HG02610 (cell line): ENCODE measurements around the gene SIRT7.

ENCODE experiments used
- ATAC-seq: cut with Tn5 transposase; IDR thresholded peaks from one replicate; pipeline ENCODE4 v1.9.1; 2021; ENCODE audit warnings: mild to moderate bottlenecking, moderate library complexity; ENCODE audit not compliant: unreplicated experiment

The SIRT7 gene

DNA sequence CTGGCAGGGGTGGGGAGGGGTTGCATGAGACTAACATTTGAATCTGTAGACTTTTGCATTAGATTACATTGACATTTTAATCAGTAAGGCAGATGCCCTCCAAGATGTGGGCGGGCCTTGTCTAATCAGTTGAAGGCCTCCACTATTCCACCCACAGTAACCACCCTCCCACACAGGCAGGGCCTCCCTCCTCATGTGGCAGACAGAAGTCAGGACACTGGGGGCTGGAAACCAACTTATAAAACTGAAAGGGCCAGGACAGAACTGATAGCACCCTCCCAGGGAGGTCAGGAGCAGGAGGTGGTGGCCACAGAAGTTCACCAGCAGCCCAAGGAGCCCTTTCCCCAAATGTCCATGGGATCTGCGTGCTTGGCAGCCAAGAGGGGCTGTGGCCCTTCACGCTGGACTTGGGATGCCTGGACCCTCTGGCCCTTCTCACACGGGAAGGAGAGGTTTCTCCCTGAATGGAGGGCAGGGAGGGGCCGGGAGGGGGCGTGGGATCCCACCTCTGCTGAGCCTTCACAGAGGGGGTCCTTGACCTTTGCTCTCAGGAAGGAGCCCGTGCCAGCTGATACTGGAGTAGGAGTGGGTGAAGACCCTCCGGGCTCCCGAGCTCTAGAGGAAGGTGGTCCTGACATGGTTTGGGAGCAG, 14.5 kb upstream of the SIRT7 start:
- no peak for ATAC-seq

DNA sequence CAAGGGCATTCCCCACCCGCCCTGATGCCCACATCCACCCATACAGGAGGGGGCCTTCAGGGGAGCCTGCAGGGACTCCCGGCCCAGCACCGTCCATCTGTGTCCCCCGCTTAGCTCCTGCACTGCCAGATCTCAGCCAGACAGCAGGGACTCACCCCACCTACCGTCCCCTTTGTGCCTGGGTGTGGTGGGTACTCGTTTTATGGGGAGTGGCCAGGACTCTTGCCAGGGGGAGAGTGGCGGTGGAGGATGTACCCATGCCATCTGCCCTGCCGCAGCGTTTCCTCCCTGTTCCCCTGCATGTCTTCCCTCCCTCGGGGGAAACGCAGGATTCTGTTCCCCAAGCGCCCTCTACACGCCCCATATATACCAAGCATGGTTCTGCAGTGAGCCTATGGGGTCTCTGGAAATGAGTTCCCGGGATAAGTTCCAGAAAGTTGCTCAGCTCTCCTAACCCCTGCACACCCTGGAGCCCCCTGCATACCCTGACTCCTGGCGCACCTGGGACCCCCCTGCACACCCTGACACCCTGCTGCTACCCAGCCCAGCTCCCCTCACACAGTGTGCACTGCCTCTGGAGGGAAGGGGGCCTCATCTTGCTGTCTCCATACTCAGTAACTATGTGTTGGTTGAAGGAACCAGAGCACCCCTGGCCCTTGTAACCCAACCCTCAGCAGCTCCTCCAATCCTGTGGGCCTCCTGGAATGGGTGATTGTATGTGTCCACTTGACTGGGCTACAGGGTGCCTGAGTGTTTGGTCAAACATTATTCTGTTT, 13.8 kb upstream of the SIRT7 start:
- no peak for ATAC-seq

DNA sequence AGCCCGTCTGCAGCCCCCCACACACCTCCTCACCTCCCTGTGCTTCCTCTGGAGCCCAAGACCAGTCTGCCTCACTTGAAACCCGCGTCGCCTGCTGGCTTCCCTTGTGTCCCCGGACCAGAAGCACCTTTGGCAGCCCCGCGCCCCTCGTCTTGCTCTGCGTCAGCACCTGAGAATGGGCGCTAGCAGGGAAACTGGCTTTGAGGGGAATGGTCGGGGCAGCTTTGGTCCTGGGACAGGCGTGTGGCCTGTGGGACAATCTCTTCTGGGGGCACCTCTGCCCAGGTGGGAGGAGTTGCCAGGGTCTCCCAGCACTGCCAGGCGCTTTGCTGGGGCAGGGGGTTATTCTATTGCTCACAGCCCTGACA, 13.2 kb upstream of the SIRT7 start:
- ATAC-seq, result no peak

DNA sequence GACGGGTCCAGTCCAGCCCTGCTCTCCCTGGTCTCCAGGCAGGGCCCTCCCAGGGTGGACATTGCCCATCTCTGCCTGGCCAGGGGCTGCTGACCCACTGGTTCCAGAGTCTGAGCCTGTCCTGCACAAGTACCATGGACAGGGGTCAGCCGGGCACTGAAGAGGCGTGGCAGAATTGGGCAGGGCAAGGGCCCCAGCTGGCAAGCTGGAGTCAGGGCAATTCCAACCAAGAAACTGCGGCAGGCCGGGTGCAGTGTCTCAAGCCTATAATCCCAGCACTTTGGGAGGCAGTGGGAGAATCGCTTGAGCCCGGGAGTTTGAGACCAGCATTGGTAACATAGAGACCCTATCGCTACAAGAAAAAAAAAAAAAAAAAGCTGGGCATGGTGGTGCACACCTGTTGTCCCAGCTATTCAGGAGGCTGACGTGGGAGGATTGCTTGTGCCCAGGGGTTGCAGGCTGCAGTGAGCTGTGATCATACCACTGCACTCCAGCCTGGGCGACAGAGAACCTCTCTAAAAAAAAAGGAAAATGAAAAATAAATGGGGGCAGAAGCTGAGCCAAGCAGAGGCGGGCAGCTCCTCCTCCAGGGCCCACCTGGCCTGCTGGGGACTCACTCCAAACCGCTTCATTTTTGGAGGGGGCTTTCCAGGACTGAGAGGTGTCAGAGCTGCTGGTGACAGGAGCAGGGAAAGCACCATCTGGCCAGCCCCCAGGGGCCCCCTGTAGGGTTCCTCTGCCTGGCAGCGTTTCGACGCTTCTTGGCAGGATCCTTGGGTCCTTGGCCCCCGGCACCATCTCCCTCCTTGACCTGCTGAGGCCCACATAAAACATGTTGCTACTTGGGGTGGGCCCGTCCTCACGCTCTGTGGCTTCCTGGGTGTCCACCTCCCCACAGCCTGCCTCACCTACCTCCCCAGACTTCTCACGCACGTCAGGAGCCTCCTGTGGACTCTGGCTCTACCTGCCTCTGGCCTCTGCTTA, 12.5 kb upstream of the SIRT7 start:
- ATAC-seq, result no peak

DNA sequence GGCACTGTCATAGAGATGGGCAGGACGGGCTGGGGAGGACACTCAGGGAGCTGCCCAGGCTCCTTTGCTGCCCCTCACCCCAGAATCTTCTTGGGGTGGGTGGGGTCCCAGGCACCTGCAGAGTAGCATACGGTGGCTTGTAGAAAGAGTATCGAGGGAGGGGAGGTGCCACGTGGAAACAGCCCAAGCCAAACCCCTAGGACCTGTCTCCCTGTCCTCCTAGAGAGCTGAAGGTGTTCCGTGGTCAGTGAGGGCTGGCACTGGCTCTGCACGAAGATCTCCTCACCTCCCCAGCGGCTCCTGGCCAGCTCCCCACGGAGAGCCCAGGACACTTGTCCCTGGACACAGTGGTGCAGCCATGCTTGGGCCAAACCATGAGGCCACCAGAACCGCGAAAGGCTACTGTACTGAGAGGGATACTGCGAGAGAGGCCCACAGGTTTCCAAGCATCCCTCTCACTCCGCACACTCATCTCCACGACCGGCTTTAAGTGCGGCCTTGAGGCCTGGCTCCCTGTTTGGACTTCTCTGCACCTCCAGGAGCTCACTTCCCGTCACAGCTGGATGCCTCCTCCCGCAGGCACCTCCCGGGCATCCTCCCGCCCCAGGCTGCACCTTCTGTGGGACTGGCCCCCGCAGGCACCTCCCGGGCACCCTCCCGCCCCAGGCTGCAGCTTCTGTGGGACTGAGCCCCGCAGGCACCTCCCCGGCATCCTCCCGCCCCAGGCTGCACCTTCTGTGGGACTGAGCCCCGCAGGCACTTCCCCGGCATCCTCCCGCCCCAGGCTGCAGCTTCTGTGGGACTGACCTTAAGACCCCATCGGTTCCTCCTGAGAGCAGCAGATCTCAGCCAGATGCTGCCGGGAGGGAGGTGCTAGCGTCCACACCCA, 11.5 kb upstream of the SIRT7 start:
- no peak for ATAC-seq

DNA sequence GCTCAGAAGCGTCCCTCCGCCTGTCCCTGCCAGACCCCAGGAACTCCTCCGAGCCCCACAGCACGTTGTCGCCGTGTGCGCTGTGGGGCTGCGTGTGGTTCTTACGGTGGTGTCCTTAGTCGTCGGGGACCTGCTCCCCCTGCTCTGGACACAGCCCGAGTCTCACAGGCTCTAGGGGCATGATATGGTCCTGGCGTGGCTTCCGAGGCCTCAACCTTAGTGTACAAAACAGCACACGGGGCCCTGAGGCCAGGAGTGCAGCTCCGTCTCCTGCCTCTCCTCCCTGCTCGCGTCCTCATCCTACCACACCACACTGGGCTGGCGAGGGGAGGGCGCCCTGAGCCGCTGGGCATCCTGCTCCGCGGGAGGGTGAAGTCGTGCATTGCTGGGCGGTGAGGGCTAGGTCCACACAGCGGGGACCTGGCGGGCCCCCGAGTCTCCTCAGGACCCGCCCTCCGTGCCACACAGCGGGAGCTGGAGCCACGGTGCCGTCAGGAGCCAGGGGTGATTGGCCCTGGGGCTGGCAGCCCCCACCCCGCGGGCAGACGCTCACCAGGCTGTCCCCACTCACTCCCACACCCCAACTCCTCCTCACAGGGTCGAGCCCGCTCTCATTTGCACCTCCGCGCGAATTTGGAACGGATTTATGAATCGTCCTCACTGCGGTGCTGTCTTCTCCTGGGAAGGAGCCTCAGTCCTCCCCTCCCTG, 10.7 kb upstream of the SIRT7 start:
- ATAC-seq, result no peak

DNA sequence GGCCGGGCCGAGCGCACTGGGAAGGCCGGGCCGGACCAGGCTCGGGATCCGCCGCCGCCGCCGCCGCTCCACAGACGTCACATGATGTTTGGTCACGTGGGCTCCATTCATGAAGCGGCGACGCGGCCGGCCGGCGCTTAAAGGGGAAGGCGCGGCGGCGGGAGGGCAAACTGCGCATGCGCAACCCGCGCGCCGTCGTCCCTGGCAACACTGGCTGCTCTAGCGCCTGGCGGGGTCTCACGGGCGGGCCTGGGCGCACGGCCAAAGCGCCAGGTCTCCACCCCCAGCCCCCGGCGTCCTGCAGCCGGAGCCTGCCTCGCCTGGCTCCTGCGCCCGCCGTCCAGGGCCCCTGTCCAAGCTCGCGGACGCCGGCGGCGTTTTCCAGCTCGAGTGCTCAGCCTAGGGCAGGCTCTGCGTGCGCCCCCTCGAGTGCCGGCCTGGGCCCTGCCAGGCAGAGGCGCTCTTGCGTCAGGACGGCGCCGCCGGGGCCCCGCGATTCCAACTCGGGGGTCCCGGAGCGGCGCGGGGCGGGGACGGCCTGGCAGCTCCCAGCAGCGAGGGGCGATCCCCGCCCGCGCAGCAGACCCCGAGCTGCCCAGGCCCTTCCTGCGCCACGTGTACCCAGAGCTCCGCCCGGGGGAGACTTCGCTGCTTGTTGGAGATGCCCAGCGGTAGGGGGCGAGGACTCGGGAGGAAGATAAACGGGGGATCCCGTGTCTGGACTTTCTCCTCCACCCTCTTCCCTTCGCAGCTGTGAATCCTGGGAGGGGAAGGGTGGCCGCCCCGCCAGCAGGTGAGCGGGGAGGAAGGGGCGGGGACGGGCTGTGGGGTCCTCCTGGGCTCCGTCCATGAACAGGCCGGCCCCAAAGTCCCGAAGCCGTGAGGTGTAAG, 9.9 kb upstream of the SIRT7 start, which contains the start of gene MAFG:
Gene MAFG (minus strand): TSS at position 83 of the 891 bp plus-strand sequence. CDS start 4,550 bp downstream, outside the sequence.
- ATAC-seq, result peak; percentile 54

DNA sequence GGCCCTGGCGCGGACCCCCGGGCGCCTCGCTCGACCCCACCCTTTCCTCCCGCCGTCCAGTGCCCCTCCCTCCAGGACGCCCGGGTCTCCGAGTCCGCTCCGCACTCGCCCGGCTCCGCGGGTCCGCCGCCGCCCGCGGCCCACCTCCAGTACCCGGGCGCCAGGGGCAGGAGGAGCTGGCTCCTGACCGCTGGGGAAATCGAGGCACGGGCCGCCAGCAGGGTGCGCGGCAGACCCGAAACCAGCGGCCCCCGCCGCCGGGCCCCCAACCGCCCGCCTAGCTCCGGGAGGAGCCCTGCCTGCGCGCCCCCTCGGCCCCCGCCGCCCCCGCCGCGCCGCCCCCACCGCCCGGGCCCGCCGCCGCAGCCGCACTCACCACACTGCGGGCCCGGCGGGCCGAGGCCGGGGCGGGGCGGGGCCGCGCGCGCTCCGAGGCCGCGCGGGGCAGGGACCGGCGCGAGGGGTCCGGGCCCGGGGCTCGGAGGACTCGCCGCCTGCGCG, 9.2 kb upstream of the SIRT7 start:
- ATAC-seq, result no peak

DNA sequence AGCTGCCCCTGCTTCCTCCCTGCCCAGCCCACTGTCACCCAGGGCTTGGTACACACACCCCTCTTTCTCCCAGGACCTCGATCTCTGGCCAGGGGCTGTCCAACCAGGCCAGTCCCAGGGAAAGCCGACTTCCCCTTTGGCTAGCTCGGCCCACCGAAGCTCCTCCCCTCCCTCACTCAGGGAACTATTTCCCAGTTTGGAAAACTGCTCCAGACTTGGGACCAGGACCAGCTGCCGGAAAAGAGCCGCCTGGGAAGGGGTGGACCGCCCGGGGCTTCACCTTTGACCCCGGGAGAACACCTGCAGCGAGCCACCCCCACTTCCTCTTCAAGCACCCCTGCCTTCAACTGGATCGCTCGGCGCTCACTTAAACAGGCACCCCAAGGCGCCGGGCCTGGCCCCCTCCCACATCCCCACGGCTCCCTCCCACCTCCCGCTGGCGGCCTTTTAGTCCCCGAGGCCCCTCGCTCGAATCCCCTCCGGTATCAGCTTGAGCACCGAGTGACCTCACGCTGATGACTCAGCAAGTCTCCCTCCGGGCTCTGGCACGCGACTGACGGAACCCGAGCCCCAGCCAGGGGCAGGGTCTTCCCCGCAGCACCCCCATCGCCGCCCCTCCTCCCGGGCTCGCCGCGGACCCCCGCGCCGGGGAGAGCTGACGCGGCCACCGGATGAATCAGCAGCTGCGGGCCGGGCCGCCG, 8.6 kb upstream of the SIRT7 start:
- ATAC-seq, result no peak

DNA sequence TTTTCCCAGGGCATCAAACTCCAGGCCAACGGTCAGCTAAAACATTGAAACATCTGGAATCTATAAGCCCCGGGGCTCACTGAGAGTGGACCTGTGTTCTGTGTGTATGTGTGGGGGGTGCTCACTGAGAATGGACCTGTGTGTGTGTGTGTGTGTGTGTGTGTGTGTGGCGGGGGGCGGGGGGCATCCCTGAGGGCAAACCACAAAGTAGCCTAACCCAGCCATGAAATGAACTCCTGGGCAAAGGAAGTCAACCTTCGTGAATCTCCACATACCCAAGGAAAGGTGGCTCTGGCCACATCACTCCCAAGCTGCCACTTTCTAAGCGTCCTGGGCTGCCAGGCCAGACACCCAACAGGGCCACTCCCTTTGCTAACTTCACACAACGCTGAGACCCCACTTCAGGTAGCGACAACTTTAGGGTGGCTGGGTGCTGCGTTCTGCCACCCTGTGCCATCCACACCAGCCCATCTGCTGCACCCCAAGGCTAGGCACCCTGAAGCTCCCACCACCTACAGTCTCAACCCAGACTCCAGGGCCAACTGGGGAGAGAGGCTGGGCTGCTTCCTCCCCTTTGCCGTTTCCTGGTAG, 8.0 kb upstream of the SIRT7 start:
- no peak for ATAC-seq

DNA sequence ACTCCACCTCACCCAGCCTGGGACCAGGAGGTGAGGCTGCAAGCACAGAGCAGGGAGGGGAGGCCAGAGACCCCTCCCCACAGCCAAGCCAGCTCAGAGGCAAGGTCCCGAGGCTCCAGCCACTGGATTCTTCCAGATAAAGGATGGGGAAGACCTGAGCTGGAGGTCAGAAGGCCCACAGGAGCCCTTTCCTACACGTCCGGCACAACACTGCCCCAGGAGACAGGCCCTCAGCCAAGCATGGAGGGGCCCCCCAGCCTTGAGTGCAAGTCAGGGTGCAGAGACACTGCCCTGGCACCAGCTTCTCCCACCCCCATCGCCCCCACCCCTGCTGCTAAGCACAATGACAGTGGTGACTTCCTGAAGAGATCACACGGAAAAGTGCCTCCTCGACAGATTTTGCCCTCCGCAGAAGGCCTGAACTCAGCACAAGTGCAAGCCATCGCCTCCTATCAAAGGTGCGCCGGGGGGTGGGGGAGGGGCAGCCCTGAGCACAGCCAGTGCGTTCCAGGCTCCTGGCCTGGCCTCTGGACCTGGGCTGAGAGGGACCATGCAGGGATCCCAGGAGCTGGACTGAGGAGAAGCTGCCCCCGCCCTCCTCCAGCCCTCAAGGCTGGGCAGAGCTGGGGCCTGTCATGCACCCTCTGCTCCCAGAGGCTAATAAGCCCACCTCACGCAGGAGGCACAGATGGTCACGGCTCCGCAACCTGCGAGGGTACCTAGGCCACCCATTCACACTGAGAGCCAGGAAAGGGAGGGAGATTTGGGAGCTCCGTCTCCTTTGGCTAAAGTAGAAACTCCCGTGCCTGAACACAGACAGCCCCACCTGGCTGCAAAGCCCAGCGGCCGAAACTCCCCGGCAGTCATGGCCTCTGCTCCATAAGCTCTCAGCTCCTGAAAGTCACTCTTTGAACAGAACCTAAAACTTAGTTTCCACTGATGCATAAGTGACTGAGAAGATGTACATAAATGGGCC, 6.9 kb upstream of the SIRT7 start:
- ATAC-seq, result no peak

DNA sequence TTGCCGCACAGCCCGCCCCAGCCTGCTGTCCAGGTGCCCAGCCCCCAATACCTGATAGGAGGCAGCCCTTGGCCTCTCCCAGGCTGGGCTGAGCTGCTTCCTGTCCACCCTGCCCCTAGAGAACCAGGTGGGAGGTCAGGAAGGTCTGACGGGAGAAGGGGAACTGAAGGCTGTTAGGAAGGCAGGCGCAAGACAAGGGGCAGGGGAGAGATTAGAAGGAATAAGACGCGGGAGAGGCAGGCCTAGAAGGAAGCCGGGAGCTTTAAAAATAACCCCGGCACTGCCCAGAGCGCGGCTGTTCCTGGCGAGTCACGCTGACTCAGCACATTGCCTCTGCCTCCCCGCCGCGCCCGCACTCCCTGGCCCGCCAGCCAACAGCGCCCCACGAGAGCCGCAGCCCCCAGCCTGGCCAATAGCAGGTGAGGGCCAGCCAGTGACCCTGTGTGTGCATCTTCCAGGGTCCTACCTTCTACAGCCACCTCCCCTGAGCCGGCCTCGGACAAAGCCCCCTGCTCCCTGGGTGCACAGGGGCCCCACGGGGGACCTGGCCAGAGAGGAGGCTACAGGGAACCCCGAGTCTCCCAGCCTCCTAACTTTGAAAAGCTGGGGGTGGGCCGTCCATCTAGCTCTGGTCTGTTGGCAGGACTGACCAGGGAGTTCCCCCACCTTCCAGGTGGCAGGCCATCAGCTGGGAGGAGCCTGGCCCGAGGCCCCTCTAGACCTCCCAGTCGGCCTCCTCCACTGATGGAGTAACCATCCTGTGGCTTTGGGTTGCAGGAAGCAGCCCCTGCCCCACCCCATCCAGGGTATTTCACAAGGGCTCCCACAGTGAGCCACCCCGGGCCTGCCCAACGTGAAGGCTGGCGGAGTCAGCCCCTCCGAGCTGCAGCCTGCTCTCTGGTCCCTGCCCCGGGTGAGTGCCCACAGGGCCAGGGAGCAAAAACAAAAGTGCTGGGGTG, 5.6 kb upstream of the SIRT7 start:
- ATAC-seq, result no peak

DNA sequence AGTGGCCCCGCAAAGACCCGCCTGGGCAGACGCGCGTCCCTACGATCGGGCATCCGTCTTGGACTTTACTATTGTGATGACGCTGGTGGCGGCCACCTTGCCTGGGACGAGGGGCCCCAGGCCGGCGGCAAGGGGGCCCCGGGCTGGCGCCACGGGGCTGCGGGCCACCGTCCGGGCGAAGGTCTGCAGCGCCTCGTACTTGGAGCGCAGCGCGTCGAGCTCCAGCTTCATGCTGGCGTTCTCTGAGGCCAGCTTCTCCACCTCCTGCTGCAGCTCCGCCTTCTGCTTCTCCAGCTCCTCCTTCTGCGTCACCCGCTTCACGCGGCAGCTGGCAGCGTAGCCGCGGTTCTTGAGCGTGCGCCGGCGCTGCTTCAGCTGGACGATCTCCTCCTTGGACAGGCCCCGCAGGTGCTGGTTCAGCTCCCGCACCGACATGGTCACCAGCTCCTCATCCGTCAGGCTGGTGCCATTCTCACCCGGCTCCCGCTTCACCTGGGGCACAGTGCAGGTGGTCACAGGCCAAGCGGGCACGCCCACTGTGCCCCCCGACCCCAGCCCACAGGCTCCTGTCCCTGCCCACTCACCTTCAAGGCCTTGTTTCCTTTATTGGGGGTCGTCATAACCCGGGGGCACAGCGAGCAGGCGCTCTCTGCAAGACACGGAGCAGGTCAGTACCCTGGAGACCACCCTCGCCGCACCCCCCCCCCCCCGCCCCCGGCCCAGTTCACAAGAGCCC, 4.8 kb upstream of the SIRT7 start:
- no peak for ATAC-seq

DNA sequence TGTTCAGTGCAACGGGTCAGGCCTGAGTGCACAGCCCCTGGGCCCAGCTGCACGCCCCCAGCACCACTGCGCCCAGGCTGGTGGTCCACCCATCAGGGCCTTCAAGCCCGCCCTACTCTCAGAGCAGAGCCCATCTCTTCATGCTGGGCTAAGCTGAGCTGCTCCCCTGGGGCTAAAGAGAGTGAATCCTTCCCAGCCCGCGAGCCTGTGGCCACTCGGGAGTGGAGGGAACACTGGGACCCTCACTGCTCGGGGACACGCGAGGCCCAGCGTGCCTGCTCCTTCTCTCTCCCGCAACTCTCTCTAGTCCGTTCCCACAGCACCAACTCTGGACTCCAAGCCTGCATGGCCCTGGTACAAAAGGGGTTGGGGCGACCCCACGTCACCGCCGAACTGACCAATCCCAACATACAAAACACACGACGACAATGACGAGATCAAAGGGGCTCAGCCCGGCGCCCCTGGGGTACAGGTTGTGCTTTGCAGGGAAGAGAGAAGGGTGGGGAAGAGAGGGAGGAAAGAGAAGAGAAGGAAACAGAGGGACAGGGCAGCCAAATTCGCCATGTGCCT, 4.1 kb upstream of the SIRT7 start:
- ATAC-seq, result no peak
